ENCODE data around the gene KDR.

The KDR gene

DNA sequence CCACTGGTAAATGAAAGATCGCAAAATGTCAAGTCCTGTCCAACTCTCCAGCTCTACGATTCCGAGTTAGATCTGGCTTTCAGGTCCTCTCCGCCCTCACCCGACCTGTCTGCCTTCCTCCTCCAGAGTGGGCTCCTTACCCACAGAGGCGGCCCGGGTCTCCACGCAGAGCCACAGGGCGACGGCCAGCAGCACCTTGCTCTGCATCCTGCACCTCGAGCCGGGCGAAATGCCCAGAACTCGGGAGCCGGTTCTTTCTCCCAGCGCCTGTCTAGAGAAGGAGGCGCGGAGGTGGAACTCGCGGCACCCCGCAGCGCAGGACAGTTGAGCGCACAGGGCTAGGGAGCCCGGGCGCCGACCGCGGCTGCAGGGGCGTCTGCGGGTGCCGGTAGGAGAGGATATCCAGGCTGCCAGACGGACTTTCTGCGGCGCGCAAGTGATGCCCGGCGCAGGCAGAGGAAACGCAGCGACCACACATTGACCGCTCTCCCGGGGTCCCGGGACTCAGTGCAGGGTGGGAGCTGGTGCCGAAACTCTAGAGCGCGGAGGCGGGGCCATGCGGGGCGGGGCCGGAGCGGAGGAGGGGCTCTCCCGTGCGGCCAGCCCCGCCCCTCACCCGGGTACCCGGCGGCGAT, at the start of gene KDR:
TSS of gene KDR (minus strand) at position 509 of the 635 bp plus-strand sequence. CDS start at position 207, 302 bp downstream.
- DNase-seq = peak; percentile 37

DNA sequence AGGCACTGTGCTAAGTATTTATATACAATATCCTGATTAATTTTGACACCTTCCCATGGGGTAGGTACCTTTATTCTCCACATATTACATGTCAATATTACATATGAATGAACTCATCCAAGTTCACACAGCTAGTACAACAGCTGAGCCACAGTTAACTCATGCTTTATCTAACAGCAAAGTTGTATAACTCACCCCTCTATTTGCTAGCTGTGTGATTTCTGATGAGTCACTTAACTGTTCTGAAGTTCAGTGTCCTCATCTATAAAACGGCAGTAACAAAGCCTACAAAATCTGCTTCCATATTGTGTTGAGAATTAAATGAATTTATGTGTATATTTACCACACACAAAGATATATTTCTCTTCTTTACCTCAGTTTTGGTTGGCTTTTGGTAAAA, 48.2 kb upstream of the KDR start:
- no peak for DNase-seq

DNA sequence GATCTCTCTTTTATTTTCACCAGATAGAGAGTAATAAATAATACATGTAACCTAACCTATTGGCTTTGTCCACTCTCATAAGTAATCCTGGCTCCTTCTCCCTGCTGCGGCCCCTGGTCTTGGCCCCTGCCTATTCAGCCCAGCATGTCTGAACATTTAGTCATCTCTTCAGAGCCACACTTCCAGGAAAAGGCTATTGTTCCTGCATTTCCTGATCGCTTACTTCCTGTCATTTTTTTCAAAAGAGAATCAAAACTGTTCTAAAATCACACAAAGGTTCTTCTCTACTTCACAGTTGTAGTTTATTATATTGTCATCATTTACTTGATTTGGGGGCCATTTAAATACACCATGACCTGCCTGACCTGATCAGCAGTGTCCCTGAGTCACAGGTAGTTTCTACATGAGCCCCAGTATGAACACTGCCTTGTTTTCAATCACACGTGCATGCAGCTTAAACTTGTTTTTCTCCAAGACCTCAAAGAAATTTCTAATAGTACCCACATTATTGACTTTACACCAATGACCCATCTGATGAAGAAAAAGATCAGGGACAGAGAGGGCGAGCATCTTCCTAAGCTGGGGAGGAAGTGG, 47.4 kb upstream of the KDR start:
- DNase-seq = no peak

DNA sequence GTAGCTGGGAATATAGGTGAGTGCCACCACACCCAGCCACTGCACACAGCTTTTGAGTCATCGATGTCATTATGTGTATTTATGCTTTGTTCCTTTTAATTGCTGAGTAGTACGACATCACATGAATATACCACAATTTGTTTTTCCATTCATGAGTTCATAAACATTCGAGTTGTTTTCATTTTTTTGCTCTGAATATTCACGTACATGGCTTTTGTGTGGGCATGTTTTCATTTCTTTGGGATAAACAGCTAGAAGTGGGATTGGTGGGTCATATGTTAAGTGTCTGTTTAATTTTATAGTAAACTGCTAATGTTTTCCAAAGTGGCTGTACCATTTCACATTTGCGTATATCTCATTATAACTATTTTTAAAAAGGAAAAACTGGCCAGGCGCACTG, 45.1 kb upstream of the KDR start:
- no peak for DNase-seq

DNA sequence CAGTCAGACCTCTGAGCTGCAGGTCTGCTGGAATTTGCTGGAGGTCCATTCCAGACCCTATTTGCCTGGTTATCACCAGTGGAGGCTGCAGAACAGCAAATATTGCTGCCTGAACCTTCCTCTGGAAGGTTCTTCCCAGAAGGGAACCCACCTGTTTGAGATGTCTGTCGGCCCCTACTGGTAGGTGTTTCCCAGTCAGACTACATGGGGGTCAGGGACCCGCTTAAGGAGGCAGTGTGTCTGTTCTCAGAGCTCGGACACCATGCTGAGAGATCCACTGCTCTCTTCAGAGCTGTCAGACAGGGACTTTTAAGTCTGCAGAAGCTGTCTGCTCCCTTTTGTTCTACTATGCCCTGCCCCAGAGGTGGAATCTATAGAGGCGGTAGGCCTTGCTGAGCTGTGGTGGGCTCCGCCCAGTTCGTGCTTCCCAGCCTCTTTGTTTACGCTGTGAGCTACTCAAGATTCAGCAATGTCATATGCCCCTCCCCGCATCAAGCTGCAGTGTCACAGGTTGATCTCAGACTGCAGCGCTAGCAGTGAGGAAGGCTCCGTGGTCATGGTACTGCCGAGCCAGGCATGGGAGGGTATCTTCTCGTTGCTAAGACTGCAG, 44.1 kb upstream of the KDR start:
- peak; percentile 59 for DNase-seq

DNA sequence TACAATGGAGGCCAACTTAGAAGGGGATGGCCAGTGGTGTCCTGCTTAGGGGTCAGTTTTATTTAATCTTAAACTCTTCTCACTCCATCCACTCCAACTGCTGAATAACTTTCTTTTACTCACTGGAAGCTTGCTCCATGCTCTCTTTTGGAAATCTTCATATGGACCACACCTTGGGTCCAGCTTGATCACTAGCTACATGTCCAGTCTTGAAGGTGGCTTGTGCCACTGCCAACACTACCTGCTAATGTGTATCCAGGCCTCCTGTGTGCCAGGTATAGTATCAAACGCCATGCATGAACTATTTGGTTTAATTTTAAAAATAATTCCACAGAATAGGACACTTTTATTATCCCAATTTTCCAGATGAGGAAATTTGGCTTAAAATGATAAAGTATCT, 37.0 kb upstream of the KDR start:
- DNase-seq = no peak

DNA sequence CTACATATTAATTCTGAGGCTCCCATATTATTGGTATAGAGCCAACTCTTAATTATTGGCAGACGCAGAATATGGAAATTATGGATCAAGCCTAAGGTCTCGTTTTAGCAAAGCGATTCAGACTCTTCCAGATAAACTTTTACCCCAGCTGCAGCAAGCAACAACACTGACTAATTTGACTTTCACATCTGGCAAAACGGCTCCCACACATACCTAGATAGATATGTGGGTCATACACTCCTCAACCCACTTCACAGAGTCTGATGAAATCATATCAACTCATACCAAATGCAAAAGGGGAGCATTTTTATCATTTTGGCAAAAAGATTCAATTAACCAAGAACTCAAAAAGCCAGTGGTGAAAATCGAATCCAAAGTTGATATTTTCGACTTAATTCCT, 36.3 kb upstream of the KDR start:
- no peak for DNase-seq

DNA sequence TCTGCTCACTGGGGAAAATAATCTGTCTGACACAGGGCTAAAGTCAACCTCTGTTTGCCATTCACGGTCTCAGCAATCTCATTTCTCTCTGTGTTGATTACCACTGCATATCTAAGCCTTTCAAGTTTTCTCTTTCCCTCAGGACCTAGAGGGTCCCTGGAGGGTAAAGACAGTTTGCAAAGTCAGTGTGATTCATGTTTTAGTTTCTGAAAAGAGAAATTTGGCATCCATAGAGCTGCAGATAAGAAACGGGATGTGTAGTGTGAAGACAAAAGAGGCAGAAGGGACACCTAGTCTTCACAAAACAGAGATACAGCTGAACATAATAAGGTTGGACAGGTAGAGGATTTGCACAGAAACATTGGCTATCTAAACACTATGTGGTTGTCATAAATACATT, 34.5 kb upstream of the KDR start:
- no peak for DNase-seq

DNA sequence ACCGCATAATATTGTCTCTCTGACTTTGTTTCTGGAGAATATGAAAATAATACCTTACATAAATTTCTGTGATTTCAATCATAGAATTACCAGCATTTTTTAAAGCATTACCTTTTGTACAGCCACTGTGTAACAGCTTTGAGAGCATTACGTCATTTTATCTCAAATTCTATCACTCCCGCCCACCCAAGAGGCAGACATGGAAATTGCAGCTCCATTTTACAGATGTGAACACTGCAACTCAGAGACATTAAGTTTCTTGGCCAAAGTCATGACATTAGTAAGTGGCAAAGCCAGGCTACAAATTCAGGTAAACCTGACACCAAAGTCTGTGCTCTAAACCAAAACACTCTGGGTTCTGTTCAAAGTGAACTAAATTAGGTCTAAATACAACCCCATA, 33.6 kb upstream of the KDR start:
- no peak for DNase-seq

DNA sequence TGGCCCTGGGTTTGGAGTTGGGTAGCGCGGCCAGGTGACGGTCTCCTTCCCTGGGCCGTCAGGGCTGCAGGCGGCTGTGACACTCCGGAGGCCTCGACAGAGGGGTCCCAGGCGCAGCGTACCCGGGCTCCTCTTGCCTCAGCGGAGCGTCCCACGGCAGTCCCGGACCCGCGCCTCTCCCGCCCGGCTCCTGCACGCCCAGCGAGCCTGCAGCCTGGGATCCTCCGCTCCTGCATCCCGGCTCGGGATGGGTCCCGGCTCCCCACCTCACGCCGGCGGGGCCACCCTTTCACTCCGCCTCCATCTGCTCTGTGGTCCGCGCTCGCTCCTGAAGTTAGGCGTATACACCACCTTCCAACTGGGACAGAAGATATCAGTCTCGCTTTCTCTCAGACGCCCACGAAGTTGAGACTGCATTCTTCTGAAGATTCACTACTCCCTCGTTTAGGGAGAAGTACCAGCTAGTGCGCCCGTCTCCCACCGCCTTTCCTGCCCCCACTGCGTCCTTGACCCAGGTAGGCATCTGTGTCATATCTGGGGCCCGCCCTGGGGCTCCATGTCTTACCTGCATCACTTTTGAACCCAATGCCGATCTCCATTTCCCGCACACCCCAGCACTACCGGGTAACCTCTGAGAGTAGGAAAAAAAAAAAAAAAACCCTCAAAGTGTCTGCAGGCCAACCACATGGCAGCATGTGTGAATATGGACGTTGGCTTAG, 32.3 kb upstream of the KDR start:
- DNase-seq = no peak

DNA sequence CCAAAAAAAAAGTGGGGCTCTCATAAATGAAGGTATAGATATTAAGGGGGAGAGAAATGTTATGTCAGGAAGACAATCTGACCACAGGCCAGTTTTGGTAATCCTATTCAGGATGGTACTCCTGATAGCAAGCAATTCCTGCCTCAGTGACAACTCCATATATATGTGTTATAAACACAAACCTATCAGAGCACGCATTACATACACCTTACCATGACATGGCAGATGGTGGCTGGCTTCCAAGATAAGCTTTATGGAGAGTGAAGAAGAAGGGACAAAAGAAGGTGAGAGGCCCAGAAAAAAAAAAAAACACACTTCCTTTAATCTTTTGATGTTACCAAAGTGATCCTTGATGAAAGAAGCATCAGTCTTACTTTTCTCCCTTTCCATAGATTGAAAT, 29.5 kb upstream of the KDR start:
- no peak for DNase-seq

DNA sequence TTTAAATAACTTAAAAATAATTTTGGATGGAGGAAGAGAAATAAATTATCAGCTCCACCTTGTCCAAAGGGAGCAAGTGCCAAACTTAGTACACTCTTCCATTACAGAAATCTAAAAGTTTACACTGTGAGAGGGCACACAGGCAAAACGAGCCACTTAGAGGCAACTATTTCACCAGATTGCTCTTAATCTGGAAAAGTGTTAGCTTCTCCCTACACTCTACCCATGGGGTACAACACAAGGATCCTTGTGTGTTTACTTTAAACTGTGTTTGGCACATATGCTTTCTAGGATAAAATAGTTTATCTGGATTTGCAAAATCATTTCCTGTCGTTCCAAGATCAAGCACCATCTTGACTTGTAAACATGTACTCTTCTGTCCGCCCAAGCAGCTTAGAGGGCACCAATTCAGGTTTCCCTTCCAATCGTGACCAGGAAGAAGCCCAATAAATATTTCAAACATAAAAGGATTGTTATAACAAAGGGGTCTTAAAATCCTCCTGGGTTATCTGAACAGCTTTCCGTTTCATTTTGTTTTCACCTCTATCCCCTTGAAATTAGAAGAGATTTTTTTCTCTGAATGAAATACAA, 29.0 kb upstream of the KDR start:
- DNase-seq = no peak

DNA sequence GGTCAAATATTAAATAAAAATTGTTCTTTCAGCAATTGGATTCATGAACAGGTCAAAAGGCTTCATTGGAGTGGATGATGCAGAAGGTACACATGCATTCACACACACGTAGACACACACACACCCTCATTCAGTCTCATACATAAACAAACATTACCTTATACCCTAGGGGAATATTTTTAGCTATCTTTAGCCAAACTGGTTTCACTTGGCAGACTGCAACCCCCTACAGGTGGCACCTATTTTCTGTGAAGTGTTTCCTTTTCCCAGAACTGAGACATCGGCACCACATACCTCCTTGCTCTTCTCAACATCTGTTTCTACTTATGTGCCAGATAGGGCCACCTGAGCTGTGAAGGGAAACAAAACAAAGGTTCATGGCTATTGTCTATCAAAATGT, 18.5 kb upstream of the KDR start:
- no peak for DNase-seq

DNA sequence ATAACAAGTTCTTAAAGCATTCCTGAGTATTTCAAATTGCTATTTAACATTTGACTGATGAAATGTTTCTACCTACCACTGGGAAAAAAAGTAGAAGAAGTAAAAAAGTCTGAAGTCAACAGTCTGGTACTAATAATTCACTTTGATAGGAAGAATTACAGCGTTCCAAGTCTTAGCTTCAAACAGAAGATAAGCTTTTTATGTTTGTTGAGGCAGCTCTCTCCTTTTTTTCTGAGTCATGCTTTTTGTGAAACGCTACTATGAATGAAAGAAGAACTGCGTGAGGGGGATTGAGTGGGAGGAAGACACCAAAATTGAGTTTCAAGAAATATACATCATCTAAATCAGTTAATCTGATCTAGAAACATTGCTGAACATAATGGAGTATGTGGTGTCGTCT, 13.0 kb upstream of the KDR start:
- no peak for DNase-seq

DNA sequence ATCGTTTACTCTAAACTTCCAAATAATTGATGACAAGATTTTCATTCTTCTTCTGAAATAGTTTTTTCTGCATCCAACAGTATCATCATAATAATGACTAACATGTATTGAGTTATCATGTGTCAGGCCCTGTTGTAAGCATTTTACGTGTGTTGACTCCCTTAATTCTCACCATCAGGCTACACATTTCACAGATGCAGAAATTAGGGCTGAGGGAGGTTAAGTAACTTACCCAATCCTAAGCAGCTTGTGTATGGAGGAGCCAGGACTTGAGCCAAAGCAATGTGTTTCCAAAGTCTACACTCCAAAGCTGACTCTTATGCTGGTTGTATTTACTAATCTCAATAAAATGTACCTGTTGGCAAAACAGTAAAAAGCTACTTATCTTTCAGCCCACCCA, 11.2 kb upstream of the KDR start:
- no peak for DNase-seq

DNA sequence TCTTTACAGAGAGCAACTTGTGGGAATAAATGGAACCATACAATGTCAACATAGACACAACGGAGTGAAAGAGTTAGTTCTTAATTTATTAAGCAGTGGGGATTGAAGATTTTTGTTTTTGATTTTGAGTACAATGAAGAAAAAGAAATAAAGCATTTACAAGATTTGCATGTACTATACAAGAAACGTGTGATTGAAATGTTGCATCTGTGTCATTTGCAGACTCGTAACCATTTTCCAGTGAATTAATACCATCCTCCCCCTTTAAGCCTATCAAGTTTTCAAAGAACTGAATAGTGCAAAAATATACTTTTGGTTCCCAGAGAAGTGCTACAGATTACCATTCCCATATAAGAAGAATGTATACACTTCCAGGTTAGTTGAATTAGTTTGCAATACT, 8.6 kb upstream of the KDR start:
- no peak for DNase-seq

DNA sequence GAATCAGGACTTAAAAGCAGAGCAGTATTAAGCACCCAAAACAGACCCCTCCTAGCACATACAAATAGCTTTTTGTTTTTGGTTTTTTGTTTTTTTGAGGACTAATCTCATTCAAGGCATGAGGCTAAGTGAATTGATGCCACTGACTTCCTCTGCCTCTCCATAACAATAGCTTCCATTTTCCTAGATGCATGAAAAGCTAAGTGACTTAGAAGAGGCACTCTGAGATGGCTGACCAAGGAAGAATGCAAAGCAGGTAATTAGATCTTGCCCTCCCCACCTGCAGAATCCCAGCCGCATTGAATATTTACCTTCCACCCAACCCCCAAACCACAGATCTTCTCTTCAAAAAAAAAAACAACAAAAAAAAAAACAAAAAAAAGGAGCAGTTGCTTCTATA, 7.4 kb upstream of the KDR start:
- no peak for DNase-seq

DNA sequence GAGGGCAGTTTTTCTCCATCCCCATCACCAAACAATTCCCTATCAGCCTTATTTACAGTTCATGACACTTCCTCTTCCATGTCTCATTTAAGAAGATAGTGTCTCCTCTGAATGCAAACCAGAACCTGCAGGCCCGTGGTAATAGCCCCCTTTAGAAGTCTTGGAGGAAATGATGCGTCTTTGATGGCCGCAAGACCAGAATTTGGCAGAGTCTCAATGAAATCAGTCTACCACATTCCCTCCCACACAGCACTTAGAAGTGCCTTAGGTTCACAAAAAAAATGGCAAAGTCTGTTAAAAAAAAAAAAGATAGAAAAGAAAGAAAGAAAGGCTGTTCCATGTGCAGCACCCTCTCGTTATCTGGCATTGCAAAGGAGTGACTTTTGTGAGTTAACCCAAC, 2.1 kb upstream of the KDR start:
- no peak for DNase-seq

DNA sequence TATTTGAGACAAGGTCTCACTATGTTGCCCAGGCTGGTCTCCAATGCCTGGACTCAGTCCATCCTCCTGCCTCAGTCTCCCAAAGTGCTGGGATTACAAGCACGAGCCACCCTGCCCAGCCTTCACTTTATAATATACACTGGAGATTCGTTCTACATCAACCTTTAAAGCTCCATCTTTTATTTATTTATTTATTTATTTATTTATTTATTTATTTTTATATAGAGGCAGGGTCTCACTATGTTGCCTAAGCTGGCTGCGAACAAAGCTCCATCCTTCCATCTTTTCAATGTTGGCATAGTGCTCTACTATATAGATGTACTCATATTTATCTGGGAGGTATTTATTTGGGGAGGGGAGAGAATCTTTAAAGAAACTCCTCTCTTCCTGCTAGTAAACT, 1.7 kb upstream of the KDR start:
- no peak for DNase-seq

DNA sequence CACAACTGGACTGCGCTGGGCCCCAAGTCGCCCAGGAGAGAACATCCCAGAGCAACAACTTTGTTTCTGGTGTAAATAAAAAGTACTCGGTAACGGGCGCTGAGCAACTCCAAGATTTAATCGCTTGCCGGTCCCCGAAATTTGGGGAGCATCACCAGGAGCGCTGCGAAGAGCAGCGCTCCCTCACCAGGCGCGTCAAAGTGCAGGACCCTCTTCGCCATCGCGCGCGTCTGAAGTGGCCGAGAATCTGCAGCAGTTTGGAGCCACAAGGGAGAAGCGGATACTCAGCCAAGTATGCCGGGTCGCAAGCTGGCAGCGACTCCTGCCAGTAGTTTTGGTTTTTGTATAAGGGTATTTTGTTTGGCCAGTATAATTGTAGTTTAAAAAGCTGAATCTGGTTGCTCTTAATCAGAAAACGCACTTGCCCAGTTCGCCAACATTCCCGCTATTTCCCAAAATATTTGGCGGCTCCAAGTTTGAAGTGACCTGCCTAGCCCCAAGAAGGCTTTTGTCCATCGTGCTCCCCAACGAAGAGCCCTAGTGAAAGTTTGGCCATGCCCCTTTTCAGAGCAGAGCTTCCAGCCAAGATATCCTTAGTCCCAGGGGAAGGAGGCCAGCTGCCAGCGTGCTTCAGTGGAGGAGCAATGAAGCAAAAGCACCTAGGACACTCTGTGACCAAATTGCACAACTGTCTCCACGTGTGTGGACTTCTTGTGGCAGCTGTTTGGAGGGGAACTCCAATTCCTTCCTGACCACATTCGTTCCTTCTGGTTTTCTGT, 557 bp upstream of the KDR start:
- DNase-seq = no peak

DNA sequence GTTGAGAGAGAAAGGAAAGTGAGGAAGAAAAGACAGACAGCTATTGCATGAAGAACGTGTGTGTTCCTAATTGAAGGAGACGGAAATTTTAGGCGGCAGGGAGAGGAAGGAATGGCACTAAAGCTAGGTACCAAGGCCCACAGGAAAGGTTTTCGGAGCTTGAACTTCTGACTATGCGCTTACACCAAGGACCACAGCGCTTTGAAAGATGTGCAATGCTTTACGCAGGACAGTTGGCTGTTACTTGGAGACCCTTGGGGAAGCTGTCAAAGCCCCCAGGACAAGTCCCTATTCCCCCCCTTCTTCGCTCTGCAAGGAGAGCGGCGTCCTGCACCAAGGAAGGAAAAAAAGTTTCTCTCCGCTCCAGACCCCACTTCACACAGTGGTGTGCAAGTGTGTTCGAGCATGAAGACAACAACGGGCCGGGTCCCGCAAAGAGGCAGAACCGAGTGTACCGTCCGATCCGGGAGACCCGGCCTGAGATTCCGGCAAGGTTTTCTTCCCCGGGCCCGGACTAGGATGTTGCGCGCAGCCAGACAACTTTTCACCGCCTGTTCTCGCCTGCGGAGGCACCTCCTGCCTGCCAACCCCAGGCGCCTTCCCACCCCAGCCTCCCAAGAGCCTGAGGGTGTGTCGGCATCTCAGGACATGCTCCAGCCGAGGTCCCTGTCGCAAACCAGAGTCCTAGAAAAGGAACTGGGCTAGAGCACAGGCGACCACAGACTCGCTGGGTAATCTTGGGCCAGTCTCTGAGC, 896 bp downstream of the KDR start:
- no peak for DNase-seq

DNA sequence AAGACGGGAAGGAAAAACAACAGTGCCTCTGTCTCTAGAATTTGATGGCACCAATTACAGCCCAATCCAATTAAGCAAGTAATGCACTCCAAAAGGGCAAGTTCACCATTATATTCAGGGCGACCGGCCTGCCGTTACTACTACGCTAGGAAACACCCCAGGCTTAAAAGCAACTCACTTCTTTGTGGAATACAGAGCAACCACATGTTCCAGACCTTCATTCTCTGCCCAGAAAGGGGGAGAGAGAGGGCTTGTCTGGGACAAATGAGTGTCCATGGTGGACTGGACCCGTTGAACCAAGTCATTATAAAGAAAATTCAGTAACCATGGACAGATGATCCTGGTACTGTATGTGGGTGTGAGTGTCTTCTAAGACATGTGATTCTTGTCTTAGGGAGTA, 1.6 kb downstream of the KDR start:
- no peak for DNase-seq

Measured in NCI-H510A (cell line).